Stimulated activated CD8-positive, alpha-beta memory T cell treated with anti-CD3 and anti-CD28 coated beads, Interleukin-7, amount 100 ng/mL, for 4 hours (primary cell): Measurements from ENCODE around the gene RNU2-1.
A peak's percentile ranks its signal among the peaks of the same experiment; 100 is the strongest.
"Not testable (repeated sequence)": the region's sequence is repeated elsewhere in the genome, so short reads cannot be mapped to it uniquely, and the experiment has no call there.

Source experiments
- DNase-seq, 2 donors: peaks; one replicate each; pipeline ENCODE4 v3.0.0-alpha.2; 2020; ENCODE audit warnings: low read depth in 2 of 2

Gene RNU2-1

GRCh38 chr17:43233877-43234276, at the start of gene RNU2-1:
Gene RNU2-1 (minus strand): TSS chr17:43233977.
- not testable (repeated sequence) for DNase-seq

- not testable (repeated sequence) for DNase-seq
Observed at GRCh38 chr17:43272914-43273313, 39.1 kb upstream of the RNU2-1 start.

GRCh38 chr17:43272483-43272882, 38.7 kb upstream of the RNU2-1 start:
- not testable (repeated sequence) for DNase-seq

GRCh38 chr17:43270552-43271504, 37.1 kb upstream of the RNU2-1 start:
- DNase-seq: not testable (repeated sequence)

GRCh38 chr17:43246456-43246855, 12.7 kb upstream of the RNU2-1 start:
- not testable (repeated sequence) for DNase-seq

GRCh38 chr17:43240596-43241352, 7.0 kb upstream of the RNU2-1 start:
- DNase-seq: not testable (repeated sequence)

GRCh38 chr17:43239597-43239996, 5.8 kb upstream of the RNU2-1 start:
- not testable (repeated sequence) for DNase-seq

GRCh38 chr17:43233263-43233662, 514 bp downstream of the RNU2-1 start:
- DNase-seq: not testable (repeated sequence)

- not testable (repeated sequence) for DNase-seq
Observed at GRCh38 chr17:43232021-43232699, 1.6 kb downstream of the RNU2-1 start.

GRCh38 chr17:43231205-43232020, 2.4 kb downstream of the RNU2-1 start:
- DNase-seq: not testable (repeated sequence)

- not testable (repeated sequence) for DNase-seq
Observed at GRCh38 chr17:43228020-43228782, 5.6 kb downstream of the RNU2-1 start, which contains the start of gene CCDC200. Gene CCDC200 (minus strand): TSS chr17:43228623. CDS start chr17:43228554, 69 bp downstream.

GRCh38 chr17:43226393-43226792, 7.4 kb downstream of the RNU2-1 start:
- no peak for DNase-seq

GRCh38 chr17:43224146-43224705, 9.6 kb downstream of the RNU2-1 start:
- no peak for DNase-seq

- no peak for DNase-seq
Observed at GRCh38 chr17:43220511-43221125, 13.2 kb downstream of the RNU2-1 start.

- no peak for DNase-seq
Observed at GRCh38 chr17:43219746-43220380, 13.9 kb downstream of the RNU2-1 start.

GRCh38 chr17:43219001-43219400, 14.8 kb downstream of the RNU2-1 start:
- DNase-seq: no peak

- peak; percentile 10 to 19 for DNase-seq
Observed at GRCh38 chr17:43217614-43218087, 16.1 kb downstream of the RNU2-1 start.

- DNase-seq: no peak
Observed at GRCh38 chr17:43216762-43217613, 16.8 kb downstream of the RNU2-1 start.
